OCI-LY3 (cell line): ENCODE data around the gene PRR13.

Experiments used
- H2AFZ ChIP-seq: fragments of 200-600, 300-600 bp; shearing (Covaris generic); 2 replicates; pipeline ENCODE4 v1.6.0; 2014; ENCODE audit warnings: antibody characterized with exemption, low read depth, low read length
- H3K27ac ChIP-seq: fragments of 200-600, 300-600 bp; sonication (generic); 2 replicates; pipeline ENCODE4 v1.5.1; 2014; ENCODE audit warnings: mild to moderate bottlenecking, low read length, moderate library complexity, mixed read lengths
- H3K27me3 ChIP-seq: fragments of 200-600, 300-600 bp; sonication (generic); 2 replicates; pipeline ENCODE4 v1.6.1; 2014; ENCODE audit warnings: low read depth, low read length, mixed read lengths
- H3K36me3 ChIP-seq: fragments of 200-600, 300-600 bp; sonication (generic); replicated peaks from 2 replicates; pipeline ENCODE3; 2014; ENCODE audit warnings: low read depth, low read length, mixed read lengths
- H3K4me1 ChIP-seq: fragments of 300-600, 200-600 bp; sonication (generic); 2 replicates; pipeline ENCODE4 v1.6.1; 2014; ENCODE audit warnings: low read length, mixed read lengths
- H3K4me2 ChIP-seq: fragments of 200-600, 300-600 bp; sonication (generic); 2 replicates; pipeline ENCODE4 v1.6.1; 2014; ENCODE audit warnings: low read length, mixed read lengths
- H3K4me3 ChIP-seq: fragments of 300-600, 200-600 bp; sonication (generic); 2 replicates; pipeline ENCODE4 v1.5.1; 2014; ENCODE audit warnings: antibody characterized with exemption, mild to moderate bottlenecking, low read length, moderate library complexity
- H3K79me2 ChIP-seq: fragments of 300-600, 200-600 bp; shearing (Covaris generic); 2 replicates; pipeline ENCODE4 v1.6.1; 2014; ENCODE audit warnings: mild to moderate bottlenecking, low read length, mixed read lengths
- H3K9ac ChIP-seq: fragments of 300-600, 200-600 bp; shearing (Covaris generic); 2 replicates; pipeline ENCODE4 v1.6.0; 2014; ENCODE audit warnings: mild to moderate bottlenecking, low read length, moderate library complexity
- H3K9me3 ChIP-seq: fragments of 200-600, 300-600 bp; shearing (Covaris generic); 2 replicates; pipeline ENCODE4 v1.6.1; 2014; ENCODE audit warnings: low read length, mixed read lengths; ENCODE audit not compliant: insufficient read depth
- H4K20me1 ChIP-seq: fragments of 200-600, 300-600 bp; sonication (generic); 2 replicates; pipeline ENCODE4 v1.6.1; 2016; ENCODE audit warnings: low read length, mixed read lengths; ENCODE audit not compliant: insufficient read depth
- EZH2phosphoT487 ChIP-seq: fragments of 200-600 bp; shearing (Covaris generic); IDR thresholded peaks from 2 replicates; pipeline ENCODE4 v1.6.1; 2018; ENCODE audit warnings: antibody characterized with exemption, mixed run types, low read depth
- TF ChIP-seq, protein P1 (sequence below): fragments of 200-600, 300-600 bp; sonication (generic); IDR thresholded peaks from 2 replicates; pipeline ENCODE4 v1.5.1; 2014; ENCODE audit warnings: antibody characterized with exemption, low read length, low read depth

Gene PRR13

DNA sequence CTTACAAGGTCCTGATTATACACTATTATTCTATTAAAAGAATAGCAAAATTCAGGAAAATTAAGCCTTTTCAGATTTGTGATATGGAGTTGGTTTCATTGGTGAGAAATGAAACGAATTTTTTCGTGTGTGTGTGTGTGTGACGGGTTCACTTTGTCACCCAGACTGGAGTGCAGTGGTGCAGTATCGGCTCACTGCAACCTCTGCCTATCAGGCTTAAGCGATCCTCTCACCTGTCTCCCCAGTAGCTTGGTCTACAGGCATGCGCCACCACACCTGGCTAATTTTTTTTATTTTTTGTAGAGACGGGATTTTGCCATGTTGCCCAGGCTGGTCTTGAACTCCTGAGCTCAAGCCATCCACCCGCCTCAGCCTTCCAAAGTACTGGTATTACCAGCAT is 20.1 kb downstream of the PRR13 start:
- TF ChIP-seq, protein P1, sequence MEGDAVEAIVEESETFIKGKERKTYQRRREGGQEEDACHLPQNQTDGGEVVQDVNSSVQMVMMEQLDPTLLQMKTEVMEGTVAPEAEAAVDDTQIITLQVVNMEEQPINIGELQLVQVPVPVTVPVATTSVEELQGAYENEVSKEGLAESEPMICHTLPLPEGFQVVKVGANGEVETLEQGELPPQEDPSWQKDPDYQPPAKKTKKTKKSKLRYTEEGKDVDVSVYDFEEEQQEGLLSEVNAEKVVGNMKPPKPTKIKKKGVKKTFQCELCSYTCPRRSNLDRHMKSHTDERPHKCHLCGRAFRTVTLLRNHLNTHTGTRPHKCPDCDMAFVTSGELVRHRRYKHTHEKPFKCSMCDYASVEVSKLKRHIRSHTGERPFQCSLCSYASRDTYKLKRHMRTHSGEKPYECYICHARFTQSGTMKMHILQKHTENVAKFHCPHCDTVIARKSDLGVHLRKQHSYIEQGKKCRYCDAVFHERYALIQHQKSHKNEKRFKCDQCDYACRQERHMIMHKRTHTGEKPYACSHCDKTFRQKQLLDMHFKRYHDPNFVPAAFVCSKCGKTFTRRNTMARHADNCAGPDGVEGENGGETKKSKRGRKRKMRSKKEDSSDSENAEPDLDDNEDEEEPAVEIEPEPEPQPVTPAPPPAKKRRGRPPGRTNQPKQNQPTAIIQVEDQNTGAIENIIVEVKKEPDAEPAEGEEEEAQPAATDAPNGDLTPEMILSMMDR, result no peak
- no peak for TF ChIP-seq EZH2phosphoT487
- no peak overlapping the region for H3K4me2 ChIP-seq
- peaks cover 87% of the 10 kb centered on the region for H3K79me2 ChIP-seq
- H3K9me3 ChIP-seq, result no peaks in the 10 kb centered on the region
- no peak overlapping the region for H3K27ac ChIP-seq
- no peaks in the 10 kb centered on the region for H3K4me1 ChIP-seq
- no peak overlapping the region for H2AFZ ChIP-seq
- no peaks in the 10 kb centered on the region for H3K27me3 ChIP-seq
- H3K9ac ChIP-seq, result no peak overlapping the region
- peaks cover 89% of the 10 kb centered on the region for H3K36me3 ChIP-seq
- peaks cover 69% of the 10 kb centered on the region for H4K20me1 ChIP-seq
- no peak overlapping the region for H3K4me3 ChIP-seq

DNA sequence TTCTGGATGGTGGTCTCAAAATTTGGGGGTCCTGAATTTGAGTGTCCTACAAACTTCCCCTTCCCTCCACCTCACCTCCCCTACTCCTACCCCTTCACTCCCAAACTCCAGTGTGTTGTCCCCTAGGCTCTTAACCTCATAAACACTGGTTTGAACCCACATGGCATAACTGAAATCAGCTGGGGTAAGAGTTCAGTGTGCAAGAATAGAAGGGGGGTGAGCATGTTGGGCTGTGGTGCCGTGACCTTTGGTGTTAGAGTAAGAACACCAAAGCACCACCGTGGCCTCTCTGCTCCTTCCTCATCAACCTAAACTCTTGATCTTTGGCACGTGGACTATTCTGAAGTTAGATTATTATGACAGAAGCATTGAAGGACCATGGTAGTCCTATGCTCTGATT is 21.4 kb downstream of the PRR13 start:
- Histone ChIP-seq H3K9me3 (no peaks in the 10 kb centered on the region), H3K27ac (no peak overlapping the region), H4K20me1 (peaks cover 72% of the 10 kb centered on the region), H3K27me3 (no peaks in the 10 kb centered on the region), H3K79me2 (peaks cover 83% of the 10 kb centered on the region), H3K4me2 (no peak overlapping the region), H2AFZ (no peak overlapping the region), H3K9ac (no peak overlapping the region), H3K4me3 (no peak overlapping the region), H3K36me3 (peaks cover 91% of the 10 kb centered on the region), H3K4me1 (no peaks in the 10 kb centered on the region)
- TF ChIP-seq EZH2phosphoT487, result no peak
- TF ChIP-seq, protein P1, result no peak

DNA sequence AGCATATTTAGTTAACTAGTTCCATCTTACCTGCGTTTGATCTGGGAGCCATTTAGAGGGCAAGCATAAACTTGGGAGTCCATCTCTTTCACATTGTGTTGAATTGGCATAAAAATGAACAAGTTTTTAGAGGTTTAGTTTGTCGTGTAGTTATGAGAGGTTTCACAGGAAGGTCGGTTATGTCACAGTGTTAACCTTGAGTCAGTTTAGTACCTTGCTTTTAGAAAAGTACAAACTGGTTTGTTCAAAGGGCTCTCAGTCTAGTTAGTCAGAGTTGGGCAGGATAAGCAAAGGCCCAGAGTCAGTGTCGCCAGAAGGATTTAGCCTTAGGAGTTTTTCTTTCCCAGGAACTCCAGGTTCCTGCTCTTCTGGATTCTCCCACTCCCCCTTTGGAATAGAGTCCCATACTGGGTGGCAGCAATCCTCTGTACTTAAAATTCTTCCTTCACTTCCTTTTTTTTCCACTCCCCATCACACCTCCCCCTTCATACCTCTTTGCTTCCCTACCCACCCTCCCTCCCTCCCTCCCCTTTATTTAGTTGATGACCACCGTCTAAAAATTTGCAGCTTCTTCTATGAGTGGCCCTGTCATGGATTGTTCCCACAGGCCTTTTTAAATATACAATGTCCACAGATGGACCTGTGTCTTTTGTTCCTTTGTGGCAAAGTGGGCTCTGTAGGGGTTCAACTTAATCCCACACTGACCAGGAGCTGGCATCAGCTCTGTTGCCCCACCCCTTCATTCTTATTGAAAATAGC is 22.4 kb downstream of the PRR13 start:
- Histone ChIP-seq H3K9ac (no peak overlapping the region), H3K27ac (no peak overlapping the region), H3K27me3 (no peaks in the 10 kb centered on the region), H3K4me1 (no peaks in the 10 kb centered on the region), H2AFZ (no peak overlapping the region), H4K20me1 (peaks cover 70% of the 10 kb centered on the region), H3K4me3 (no peak overlapping the region), H3K9me3 (no peaks in the 10 kb centered on the region), H3K4me2 (no peak overlapping the region), H3K79me2 (peaks cover 85% of the 10 kb centered on the region), H3K36me3 (peaks cover 95% of the 10 kb centered on the region)
- TF ChIP-seq, protein P1, result no peak
- TF ChIP-seq EZH2phosphoT487, result no peak

DNA sequence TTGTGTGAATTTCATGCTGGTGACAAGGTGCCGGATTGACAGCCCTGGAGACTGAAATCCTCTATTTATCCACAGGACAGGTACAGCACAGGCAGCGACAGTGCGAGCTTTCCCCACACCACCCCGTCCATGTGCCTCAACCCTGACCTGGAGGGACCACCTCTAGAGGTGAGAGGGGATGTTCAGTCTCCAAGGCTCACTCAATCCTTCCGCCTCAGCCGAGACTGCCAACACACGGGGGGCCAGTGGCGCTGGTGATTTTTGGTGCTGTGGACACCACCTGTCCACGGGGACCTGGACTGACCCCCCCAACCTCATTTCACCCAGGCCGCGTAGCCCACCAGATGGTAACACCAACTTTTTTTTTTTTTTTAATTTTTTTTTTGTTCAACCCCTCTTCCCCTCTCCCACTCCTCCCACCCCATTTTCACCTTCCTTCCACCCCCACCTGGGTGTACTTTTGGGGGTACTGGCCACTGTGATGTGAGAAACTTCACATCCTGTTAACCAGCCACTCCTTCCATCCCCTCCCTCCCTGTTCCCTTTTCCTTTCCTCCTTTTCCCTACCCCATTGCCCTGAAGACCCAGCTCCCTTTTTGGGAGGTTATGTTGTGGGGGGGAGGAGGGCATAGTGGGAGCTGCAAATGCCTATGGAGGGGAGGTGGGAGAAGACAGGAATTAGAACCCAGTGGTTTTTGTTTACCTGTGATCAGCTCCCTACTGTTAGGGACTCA is 23.3 kb downstream of the PRR13 start:
- Histone ChIP-seq H3K36me3 (peaks cover 91% of the 10 kb centered on the region), H3K27ac (no peak overlapping the region), H3K4me3 (no peak overlapping the region), H4K20me1 (peaks cover 63% of the 10 kb centered on the region), H3K9me3 (no peaks in the 10 kb centered on the region), H3K79me2 (peaks cover 78% of the 10 kb centered on the region), H3K4me1 (no peaks in the 10 kb centered on the region), H2AFZ (no peak overlapping the region), H3K4me2 (no peak overlapping the region), H3K27me3 (no peaks in the 10 kb centered on the region), H3K9ac (no peak overlapping the region)
- TF ChIP-seq EZH2phosphoT487, result no peak
- TF ChIP-seq, protein P1, result no peak
